HEK293T (cell line): ENCODE measurements around the gene IL15RA.

Experiments used
- CTCF ChIA-PET: fragments of 350-600 bp; formaldehyde crosslinking; extraction: SDS; loops from one replicate; lab custom pipeline; 2021; ENCODE audit warnings: antibody characterized with exemption, inconsistent platforms; lab: Yijun Ruan, JAX
- POLR2A ChIA-PET: fragments of 350-600 bp; formaldehyde crosslinking; extraction: SDS; loops from one replicate; lab custom pipeline; 2020; ENCODE audit warnings: antibody characterized with exemption, inconsistent platforms; lab: Yijun Ruan, JAX
- DNase-seq: peaks from one replicate; pipeline ENCODE4 v3.0.0; 2012; ENCODE audit warnings: mixed read lengths; ENCODE audit errors: extremely low spot score
- ARNT ChIP-seq: fragments of 450-650 bp; IDR thresholded peaks from 2 replicates; pipeline ENCODE4 v1.6.1; 2017; ENCODE audit warnings: mild to moderate bottlenecking
- BHLHE40 ChIP-seq: fragments of 450-650 bp; IDR thresholded peaks from 2 replicates; pipeline ENCODE4 v1.6.1; 2016; ENCODE audit warnings: mild to moderate bottlenecking, moderate library complexity, borderline replicate concordance
- CTBP1 ChIP-seq: fragments of 450-650 bp; IDR thresholded peaks from 2 replicates; pipeline ENCODE4 v1.6.1; 2016; ENCODE audit warnings: borderline replicate concordance
- ELF4 ChIP-seq: fragments of 450-650 bp; IDR thresholded peaks from 2 replicates; pipeline ENCODE4 v1.6.1; 2017; ENCODE audit warnings: antibody characterized with exemption
- FOXA1 ChIP-seq: fragments of 450-650 bp; IDR thresholded peaks from 2 replicates; pipeline ENCODE4 v1.6.1; 2016; ENCODE audit warnings: mild to moderate bottlenecking
- FOXK2 ChIP-seq: fragments of 450-650 bp; IDR thresholded peaks from 2 replicates; pipeline ENCODE4 v1.6.1; 2016; ENCODE audit warnings: mild to moderate bottlenecking
- FOXM1 ChIP-seq: fragments of 450-650 bp; IDR thresholded peaks from 2 replicates; pipeline ENCODE4 v1.6.1; 2017; ENCODE audit warnings: mild to moderate bottlenecking, borderline replicate concordance
- HDGF ChIP-seq: fragments of 450-650 bp; IDR thresholded peaks from 2 replicates; pipeline ENCODE4 v1.6.1; 2017; ENCODE audit warnings: antibody characterized with exemption, borderline replicate concordance
- L3MBTL2 ChIP-seq: fragments of 450-650 bp; conservative IDR thresholded peaks from 2 replicates; pipeline ENCODE4 v1.6.1; 2016; ENCODE audit warnings: mild to moderate bottlenecking
- LEF1 ChIP-seq: fragments of 450-650 bp; IDR thresholded peaks from 2 replicates; pipeline ENCODE4 v1.6.1; 2017; ENCODE audit warnings: mild to moderate bottlenecking, borderline replicate concordance
- NFRKB ChIP-seq: fragments of 450-650 bp; IDR thresholded peaks from 2 replicates; pipeline ENCODE4 v1.6.1; 2016; ENCODE audit warnings: mild to moderate bottlenecking, moderate library complexity
- PKNOX1 ChIP-seq: fragments of 450-650 bp; IDR thresholded peaks from 2 replicates; pipeline ENCODE4 v1.6.1; 2016
- SP1 ChIP-seq: fragments of 450-650 bp; IDR thresholded peaks from 2 replicates; pipeline ENCODE4 v1.6.1; 2017
- SUZ12 ChIP-seq: fragments of 450-650 bp; IDR thresholded peaks from 2 replicates; pipeline ENCODE4 v1.6.1; 2016; ENCODE audit warnings: mild to moderate bottlenecking
- TARDBP ChIP-seq: fragments of 450-650 bp; IDR thresholded peaks from 2 replicates; pipeline ENCODE4 v1.6.1; 2016
- ZNF384 ChIP-seq: fragments of 450-650 bp; IDR thresholded peaks from 2 replicates; pipeline ENCODE4 v1.6.1; 2016

IL15RA gene

GRCh38 chr10:5977471-5978229 is at the start of gene IL15RA:
IL15RA (minus strand) TSS chr10:5977543; CDS start chr10:5977492, 51 bp downstream.
- TF ChIP-seq L3MBTL2 (peak; percentile 43; the same call in 1 of the 2 replicates), FOXK2 (no peak), BHLHE40 (no peak)
- ChIA-PET POLR2A (interaction anchor here (1.6 to 2.0 kb wide), 2 partner anchors 87 to 108 kb away, joined by 3 to 9 read pairs; partner anchors contain the start of genes ANKRD16 and FBH1), CTCF (interaction anchor here (1.2 kb wide), 1 partner anchor 10 kb away, joined by 3 read pairs; no protein-coding TSS in a partner anchor)
- peak; percentile 67 for DNase-seq

- ChIA-PET POLR2A (no interaction called here), CTCF (no interaction called here)
- DNase-seq, result no peak
- TF ChIP-seq FOXA1 (no peak), HDGF (no peak), CTBP1 (no peak)
Observed at GRCh38 chr10:6025683-6026255, 48.4 kb upstream of the IL15RA start.

GRCh38 chr10:6024334-6024682 is 47.0 kb upstream of the IL15RA start:
- TF ChIP-seq LEF1 (no peak), FOXK2 (no peak), CTBP1 (no peak), SP1 (no peak), ZNF384 (no peak), FOXM1 (no peak), TARDBP (no peak), ELF4 (no peak), L3MBTL2 (no peak), SUZ12 (no peak), NFRKB (no peak), PKNOX1 (no peak), BHLHE40 (no peak), FOXA1 (no peak), ARNT (no peak), HDGF (no peak)
- DNase-seq, result no peak
- ChIA-PET POLR2A (no interaction called here), CTCF (no interaction called here)

GRCh38 chr10:6023661-6024333 is 46.5 kb upstream of the IL15RA start:
- ChIA-PET POLR2A (no interaction called here), CTCF (no interaction called here)
- no peak for DNase-seq
- TF ChIP-seq SUZ12 (no peak), FOXM1 (no peak)

- ChIA-PET POLR2A (interaction anchor here (0.6 kb wide), 1 partner anchor 70 kb away, joined by 3 read pairs; no protein-coding TSS in a partner anchor), CTCF (no interaction called here)
- TF ChIP-seq FOXK2 (no peak), HDGF (no peak), CTBP1 (no peak)
Observed at GRCh38 chr10:6022660-6023059, 45.3 kb upstream of the IL15RA start.

GRCh38 chr10:6020826-6021225 is 43.5 kb upstream of the IL15RA start:
- DNase-seq, result no peak
- TF ChIP-seq FOXA1 (no peak), PKNOX1 (no peak)
- CTCF ChIA-PET, result no interaction called here
- POLR2A ChIA-PET, result no interaction called here

More at GRCh38 chr10:6022660-6023059, 45.3 kb upstream of the IL15RA start:
- DNase-seq, result no peak

- CTCF ChIA-PET, result no interaction called here
- POLR2A ChIA-PET, result no interaction called here
- TF ChIP-seq BHLHE40, result no peak
- no peak for TF ChIP-seq SP1
- no peak for TF ChIP-seq L3MBTL2
- no peak for TF ChIP-seq ELF4
- no peak for TF ChIP-seq SUZ12
- no peak for TF ChIP-seq TARDBP
- no peak for TF ChIP-seq NFRKB
- TF ChIP-seq ZNF384, result no peak
- TF ChIP-seq ARNT, result no peak
- no peak for TF ChIP-seq LEF1
- no peak for TF ChIP-seq FOXM1
- no peak for TF ChIP-seq PKNOX1
- no peak for TF ChIP-seq FOXK2
- no peak for TF ChIP-seq CTBP1
- no peak for TF ChIP-seq FOXA1
- no peak for TF ChIP-seq HDGF
- DNase-seq, result no peak
Observed at GRCh38 chr10:6019796-6020195, 42.5 kb upstream of the IL15RA start.
